Activated T-helper 1 cell treated with Interleukin-2 at 50 U/mL for 16 hours (primary cell): ENCODE measurements around the gene ARID1B.

Experiments
- DNase-seq: peaks from one replicate; pipeline ENCODE4 v3.0.0-alpha.2; 2020; ENCODE audit warnings: low read depth

ARID1B gene

GRCh38 chr6:157054531-157054979 is 277.4 kb downstream of the ARID1B start:
- DNase-seq = no peak

GRCh38 chr6:157055863-157056262 is 278.7 kb downstream of the ARID1B start:
- DNase-seq = no peak

- no peak for DNase-seq
Observed at GRCh38 chr6:157056275-157056674, 279.1 kb downstream of the ARID1B start.

- DNase-seq = no peak
Observed at GRCh38 chr6:157058574-157058973, 281.4 kb downstream of the ARID1B start.

GRCh38 chr6:157059781-157060180 is 282.6 kb downstream of the ARID1B start:
- no peak for DNase-seq

- no peak for DNase-seq
Observed at GRCh38 chr6:157060440-157060952, 283.3 kb downstream of the ARID1B start.

- no peak for DNase-seq
Observed at GRCh38 chr6:157061770-157062594, 284.8 kb downstream of the ARID1B start.

GRCh38 chr6:157063176-157063905 is 286.2 kb downstream of the ARID1B start:
- no peak for DNase-seq

- DNase-seq = no peak
Observed at GRCh38 chr6:157063923-157064322, 286.7 kb downstream of the ARID1B start.

GRCh38 chr6:157064502-157064901 is 287.3 kb downstream of the ARID1B start:
- DNase-seq = no peak

GRCh38 chr6:157065366-157065765 is 288.2 kb downstream of the ARID1B start:
- DNase-seq = no peak

GRCh38 chr6:157066781-157067491 is 289.8 kb downstream of the ARID1B start:
- DNase-seq = no peak

- DNase-seq = no peak
Observed at GRCh38 chr6:157067507-157067906, 290.3 kb downstream of the ARID1B start.

- DNase-seq = no peak
Observed at GRCh38 chr6:157068691-157069324, 291.6 kb downstream of the ARID1B start.

- no peak for DNase-seq
Observed at GRCh38 chr6:157069585-157069984, 292.4 kb downstream of the ARID1B start.

- no peak for DNase-seq
Observed at GRCh38 chr6:157070403-157071107, 293.4 kb downstream of the ARID1B start.

GRCh38 chr6:157072128-157072527 is 294.9 kb downstream of the ARID1B start:
- no peak for DNase-seq

- DNase-seq = no peak
Observed at GRCh38 chr6:157073596-157073995, 296.4 kb downstream of the ARID1B start.

- DNase-seq = no peak
Observed at GRCh38 chr6:157074969-157075368, 297.8 kb downstream of the ARID1B start.

GRCh38 chr6:157075549-157076450 is 298.6 kb downstream of the ARID1B start:
- DNase-seq = no peak
